Thyroid gland (tissue), 4 donors: ENCODE data around the gene EYS. TPM values are rescaled to one million over a fixed set of nuclear protein-coding genes. Genes with fewer than 3 reads are reported as not detected.

Experiments used
- DNase-seq, 2 donors: peaks; one replicate each; pipeline ENCODE4 v3.0.0-alpha.2; 2019
- H3K27ac ChIP-seq, 3 donors: fragments of 200-600 bp; sonication (generic); 1 replicate in 2 of 3; 2 replicates in 1 of 3; pipeline ENCODE4 v1.5.1; 2016 to 2019; ENCODE audit warnings: mild to moderate bottlenecking in 1 of 3, moderate library complexity in 1 of 3
- H3K27me3 ChIP-seq: fragments of 200-600 bp; sonication (generic); one replicate; pipeline ENCODE4 v1.5.1; 2019
- H3K36me3 ChIP-seq, 2 donors: fragments of 200-600 bp; sonication (generic); one replicate each; pipeline ENCODE4 v1.5.1; 2016 to 2019
- H3K4me1 ChIP-seq, 2 donors: fragments of 200-600 bp; sonication (generic); one replicate each; pipeline ENCODE4 v1.5.1; 2017 to 2019
- H3K4me3 ChIP-seq, 3 donors: fragments of 200-600 bp; sonication (generic); replicated peaks in 1 of 3; 1 replicate in 2 of 3; 2 replicates in 1 of 3; pipeline ENCODE4 v1.5.1; 2016; ENCODE audit warnings: mild to moderate bottlenecking in 1 of 3
- H3K9me3 ChIP-seq: fragments of 200-600 bp; sonication (generic); one replicate; pipeline ENCODE4 v1.5.1; 2017
- CTCF ChIP-seq, 6 experiments: fragments of 200-600 bp in 3 of 6; fragments of 450-650 bp in 3 of 6; sonication (generic) in 3 of 6; IDR thresholded peaks; one replicate each; pipeline ENCODE4 v1.5.1; 2016 to 2019; ENCODE audit warnings: antibody characterized with exemption in 6 of 6, mild to moderate bottlenecking in 2 of 6, inconsistent platforms in 1 of 6, moderate library complexity in 1 of 6
- POLR2A ChIP-seq, 2 donors: fragments of 450-650 bp; IDR thresholded peaks; one replicate each; pipeline ENCODE4 v1.6.1; 2017; ENCODE audit warnings: antibody characterized with exemption in 2 of 2, mild to moderate bottlenecking in 2 of 2, moderate library complexity in 1 of 2
- WGBS, 2 donors: methylation state at CpG; one replicate each; pipeline ENCODE4 v1.1.5; 2017; 5-methylcytosine and 5-hydroxymethylcytosine counted together
- intact Hi-C: fragments of 100-400 bp; cut with DNase I; formaldehyde crosslinking; loops from one replicate; pipeline ENCODE4 v1.15.1; 2023
- total RNA-seq, 4 donors: library from RNA; depleted of rRNA; stranded (reverse); fragments of >200 nt; gene quantifications; one replicate each; pipeline ENCODE4 v1.2.3, GENCODE V29; 2016

The EYS gene
- total RNA-seq, 4 donors from 2014 or later, result not detected

GRCh38 chr6:64664480-64664879, 1042.5 kb downstream of the EYS start:
- TF ChIP-seq CTCF (IDR thresholded peaks at IDR 0.05) (no peak), POLR2A (IDR thresholded peaks at IDR 0.05) (no peak)
- H3K27me3 ChIP-seq, result no peaks in the 10 kb centered on the region
- intact Hi-C loops, result no loop called here
- DNase-seq, result no peak
- H3K4me3 ChIP-seq, result no peak overlapping the region
- no peaks in the 10 kb centered on the region for H3K36me3 ChIP-seq
- WGBS, 2 donors, result 69 to 85% methylated on average over 2 of the region's 2 CpGs
- H3K9me3 ChIP-seq, result no peaks in the 10 kb centered on the region
- H3K4me1 ChIP-seq, result no peaks in the 10 kb centered on the region
- no peak overlapping the region for H3K27ac ChIP-seq

GRCh38 chr6:64644024-64644423, 1063.0 kb downstream of the EYS start:
- Histone ChIP-seq H3K4me1 (no peaks in the 10 kb centered on the region), H3K36me3 (no peaks in the 10 kb centered on the region), H3K27me3 (no peaks in the 10 kb centered on the region), H3K4me3 (no peak overlapping the region), H3K9me3 (no peaks in the 10 kb centered on the region), H3K27ac (no peak overlapping the region)
- TF ChIP-seq POLR2A (IDR thresholded peaks at IDR 0.05) (no peak), CTCF (IDR thresholded peaks at IDR 0.05) (no peak)
- DNase-seq, result no peak
- intact Hi-C loops, result no loop called here
- 30 to 76% methylated on average over 1 of the region's 1 CpG for WGBS, 2 donors

GRCh38 chr6:64630901-64631300, 1076.1 kb downstream of the EYS start:
- DNase-seq, result no peak
- intact Hi-C loops, result no loop called here
- TF ChIP-seq POLR2A (IDR thresholded peaks at IDR 0.05) (no peak), CTCF (IDR thresholded peaks at IDR 0.05) (no peak)
- Histone ChIP-seq H3K27me3 (no peaks in the 10 kb centered on the region), H3K27ac (no peak overlapping the region), H3K4me1 (no peaks in the 10 kb centered on the region), H3K9me3 (no peaks in the 10 kb centered on the region), H3K36me3 (no peaks in the 10 kb centered on the region), H3K4me3 (no peak overlapping the region)
- 66 to 70% methylated on average over 2 of the region's 2 CpGs for WGBS, 2 donors

- intact Hi-C loops, result no loop called here
- H3K36me3 ChIP-seq, result no peaks in the 10 kb centered on the region
- H3K4me1 ChIP-seq, result no peaks in the 10 kb centered on the region
- no peak for DNase-seq
- no peaks in the 10 kb centered on the region for H3K9me3 ChIP-seq
- H3K27ac ChIP-seq, result no peak overlapping the region
- H3K4me3 ChIP-seq, result no peak overlapping the region
- H3K27me3 ChIP-seq, result no peaks in the 10 kb centered on the region
- WGBS, 2 donors, result 46 to 48% methylated on average over 1 of the region's 1 CpG
- TF ChIP-seq POLR2A (IDR thresholded peaks at IDR 0.05) (no peak), CTCF (IDR thresholded peaks at IDR 0.05) (no peak)
These were observed 1084.1 kb downstream of the EYS start for GRCh38 chr6:64622944-64623343.

- intact Hi-C loops, result no loop called here
- no peaks in the 10 kb centered on the region for H3K4me1 ChIP-seq
- TF ChIP-seq POLR2A (IDR thresholded peaks at IDR 0.05) (no peak), CTCF (IDR thresholded peaks at IDR 0.05) (no peak)
- no peak overlapping the region for H3K4me3 ChIP-seq
- no peaks in the 10 kb centered on the region for H3K27me3 ChIP-seq
- no peak for DNase-seq
- no peaks in the 10 kb centered on the region for H3K9me3 ChIP-seq
- WGBS, 2 donors, result 88 to 90% methylated on average over 1 of the region's 1 CpG
- no peak overlapping the region for H3K27ac ChIP-seq
- H3K36me3 ChIP-seq, result no peaks in the 10 kb centered on the region
These were observed 1104.0 kb downstream of the EYS start for GRCh38 chr6:64602993-64603392.
